Umbilical cord (tissue), 2 donors: ENCODE measurements around the gene DROSHA. TPM values are rescaled to one million over a fixed set of nuclear protein-coding genes. Genes with fewer than 3 reads are reported as not detected.

Source experiments
- DNase-seq: peaks from one replicate; pipeline ENCODE4 v3.0.0-alpha.2; 2015; ENCODE audit warnings: low spot score
- total RNA-seq: library from RNA; depleted of rRNA; stranded (reverse); fragments of >200 nt; gene quantifications from one replicate; pipeline ENCODE4 v1.2.3, GENCODE V29; 2014; ENCODE audit warnings: low replicate concordance; ENCODE audit not compliant: insufficient read depth

The DROSHA gene
- total RNA-seq, 1 donor from 2014 or later = 73.7 TPM

- DNase-seq = no peak
These were observed 8.9 kb downstream of the DROSHA start for GRCh38 chr5:31523041-31523440.

- DNase-seq = no peak
These were observed 15.1 kb downstream of the DROSHA start for GRCh38 chr5:31516802-31517201.

DNA sequence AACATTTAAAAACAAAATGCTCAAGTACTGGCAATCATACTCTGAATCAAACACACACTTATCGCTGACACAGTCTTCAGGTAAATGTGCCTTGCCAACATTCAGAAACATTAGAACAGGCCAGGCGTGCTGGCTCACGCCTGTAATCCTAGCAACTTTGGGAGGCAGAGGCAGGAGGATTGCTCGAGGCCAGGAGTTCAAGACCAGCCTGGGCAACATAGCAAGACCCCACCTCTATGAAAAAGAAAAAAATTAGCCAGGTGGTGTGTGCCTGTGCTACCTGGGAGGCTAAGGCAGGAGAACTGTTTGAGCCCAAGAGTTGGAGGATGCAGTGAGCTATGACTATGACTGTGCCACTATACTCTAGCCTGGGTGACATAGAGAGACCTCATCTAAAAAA lies 20.6 kb downstream of the DROSHA start:
- no peak for DNase-seq

- DNase-seq = no peak
These were observed 27.4 kb downstream of the DROSHA start for GRCh38 chr5:31504529-31504928.

DNA sequence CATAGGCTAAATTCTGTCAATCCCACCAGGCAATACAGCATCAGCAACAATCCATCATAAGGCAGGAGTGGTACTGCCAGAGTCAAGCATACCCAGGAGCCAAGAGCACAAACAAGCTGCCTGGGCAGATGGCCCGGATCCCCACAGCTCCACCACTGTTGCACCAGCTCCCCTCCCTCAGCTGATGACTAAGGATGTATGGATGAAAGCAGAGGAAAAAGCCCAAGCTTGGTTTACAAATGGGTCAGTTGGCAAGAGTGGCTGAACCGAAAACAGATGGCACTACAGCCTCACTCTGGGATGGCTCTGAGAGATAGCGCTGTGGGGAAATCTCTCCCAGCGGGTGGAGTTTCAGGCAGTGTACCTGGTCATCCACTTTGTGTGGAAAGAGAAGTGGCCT lies 29.4 kb downstream of the DROSHA start:
- DNase-seq = no peak

DNA sequence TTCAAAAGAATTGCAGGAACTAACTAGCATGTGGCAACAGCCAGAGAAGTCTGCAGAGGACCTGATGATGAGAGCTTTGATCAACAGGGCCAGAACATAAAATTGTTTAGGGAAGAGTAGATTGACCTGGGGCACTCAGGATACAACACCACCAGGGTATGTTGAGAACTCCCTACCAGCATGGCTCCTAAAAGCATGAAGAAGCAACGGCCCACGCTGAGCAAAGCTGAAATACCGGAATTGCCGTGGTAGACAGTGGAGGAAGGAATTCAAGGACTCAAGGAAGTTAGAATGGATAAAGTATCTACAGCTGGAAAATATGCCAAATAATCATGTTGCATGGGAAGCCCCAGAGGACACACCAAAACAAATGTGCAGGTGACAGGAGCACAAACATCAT lies 31.6 kb downstream of the DROSHA start:
- no peak for DNase-seq

DNA sequence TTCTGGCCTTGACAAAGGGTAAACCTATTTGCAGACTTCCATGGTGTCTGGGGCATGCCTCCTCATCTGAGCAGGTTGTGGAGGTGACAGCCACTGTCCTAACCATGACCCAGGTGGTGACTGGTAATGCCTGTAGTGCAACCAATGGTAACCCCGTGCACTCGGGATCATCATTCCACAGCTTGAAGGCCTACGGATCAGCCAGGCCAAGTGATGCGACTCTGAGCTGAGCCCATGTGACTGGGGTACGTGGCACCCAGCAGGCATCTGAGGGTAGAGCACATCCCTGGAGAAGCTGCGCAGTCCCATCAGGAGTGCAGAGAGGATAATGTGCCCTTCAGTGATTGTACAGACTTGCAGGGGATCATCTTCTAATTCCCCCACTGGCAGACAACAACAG lies 35.0 kb downstream of the DROSHA start:
- no peak for DNase-seq

GRCh38 chr5:31496301-31496700 lies 35.6 kb downstream of the DROSHA start:
- DNase-seq = no peak

- no peak for DNase-seq
These were observed 36.6 kb downstream of the DROSHA start for GRCh38 chr5:31495336-31495735.

- no peak for DNase-seq
These were observed 39.0 kb downstream of the DROSHA start for GRCh38 chr5:31492869-31493268.

DNA sequence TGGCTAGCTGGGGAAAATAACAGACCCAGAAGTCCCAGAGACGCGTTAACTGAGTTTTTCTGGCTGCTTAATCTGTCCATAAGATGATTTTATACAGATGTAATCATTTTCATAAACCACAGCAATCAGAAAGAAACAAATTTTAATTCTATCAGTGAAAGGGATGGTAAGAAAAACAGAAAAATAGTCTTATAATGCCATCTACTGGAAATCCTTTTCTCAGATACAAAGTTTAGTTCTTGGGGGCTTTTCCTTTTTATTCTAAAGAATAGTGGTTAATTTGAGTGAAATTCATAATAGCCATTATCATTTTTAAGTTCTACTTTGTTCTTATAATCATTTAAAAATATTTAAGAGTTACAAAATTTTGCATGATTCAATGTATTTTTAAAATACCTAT lies 44.4 kb downstream of the DROSHA start:
- DNase-seq = no peak

DNA sequence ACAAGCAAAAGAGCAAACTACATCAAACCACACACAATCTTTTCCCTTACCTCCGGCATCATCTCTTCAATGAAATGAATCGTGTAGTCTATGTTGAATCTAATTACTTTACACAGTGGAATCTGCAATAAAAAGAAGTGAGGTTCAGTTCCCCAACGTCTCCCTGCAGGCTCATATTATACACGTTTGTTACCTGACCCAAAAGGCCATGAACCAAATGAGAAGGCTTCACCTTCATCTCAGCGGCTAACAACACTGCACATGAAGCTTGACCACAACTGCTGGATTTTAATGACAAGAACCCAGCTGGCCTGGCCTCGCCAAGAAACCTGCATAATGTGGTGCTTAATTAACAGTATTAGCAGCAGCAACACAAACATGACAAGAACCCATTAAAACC lies 45.5 kb downstream of the DROSHA start:
- DNase-seq = no peak

GRCh38 chr5:31485376-31486207 lies 46.3 kb downstream of the DROSHA start:
- DNase-seq = no peak

- DNase-seq = no peak
These were observed 50.2 kb downstream of the DROSHA start for GRCh38 chr5:31481531-31482165.

- no peak for DNase-seq
These were observed 52.2 kb downstream of the DROSHA start for GRCh38 chr5:31479706-31480105.

DNA sequence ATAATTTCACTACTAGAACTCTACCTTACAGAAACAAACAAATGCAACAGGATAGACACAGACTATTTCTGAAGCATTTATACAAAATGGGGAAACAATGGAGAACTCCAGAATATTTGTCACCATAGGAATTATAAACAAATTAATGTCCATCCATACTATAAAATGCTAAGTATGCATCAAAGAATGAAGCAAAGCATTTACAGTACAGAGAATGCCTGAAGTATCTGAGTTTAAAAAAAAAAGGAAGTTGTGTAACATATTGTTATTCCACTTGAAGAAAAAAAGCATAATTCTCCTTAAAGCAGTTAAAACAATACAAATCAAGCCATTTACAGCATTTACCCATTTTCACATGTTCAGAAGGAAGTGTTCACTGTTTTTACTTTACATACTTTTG lies 53.0 kb downstream of the DROSHA start:
- DNase-seq = no peak

- no peak for DNase-seq
These were observed 53.9 kb downstream of the DROSHA start for GRCh38 chr5:31477971-31478370.

DNA sequence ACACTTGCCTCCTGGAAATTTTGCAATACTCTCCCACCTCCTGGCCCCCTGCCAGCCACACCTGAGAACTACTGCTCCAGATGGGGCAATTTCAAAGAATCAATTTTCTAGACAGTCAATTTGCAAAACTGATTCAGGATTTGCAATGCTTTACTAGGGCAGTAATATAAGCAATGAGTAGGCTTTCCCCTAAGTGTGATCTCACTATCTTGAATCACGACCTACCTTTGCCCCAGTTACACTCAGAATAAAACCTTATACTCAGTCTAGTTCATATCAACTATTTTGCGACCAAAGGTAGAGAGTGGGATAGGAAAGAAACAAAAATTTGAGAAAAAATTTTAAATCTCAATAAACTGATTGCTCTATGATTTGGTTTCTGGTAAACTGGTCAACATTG lies 54.4 kb downstream of the DROSHA start:
- DNase-seq = no peak

- no peak for DNase-seq
These were observed 55.2 kb downstream of the DROSHA start for GRCh38 chr5:31476738-31477141.

- no peak for DNase-seq
These were observed 60.0 kb downstream of the DROSHA start for GRCh38 chr5:31471916-31472315.

- no peak for DNase-seq
These were observed 60.9 kb downstream of the DROSHA start for GRCh38 chr5:31471040-31471439.

GRCh38 chr5:31470608-31471007 lies 61.3 kb downstream of the DROSHA start:
- peak; percentile 7 for DNase-seq

DNA sequence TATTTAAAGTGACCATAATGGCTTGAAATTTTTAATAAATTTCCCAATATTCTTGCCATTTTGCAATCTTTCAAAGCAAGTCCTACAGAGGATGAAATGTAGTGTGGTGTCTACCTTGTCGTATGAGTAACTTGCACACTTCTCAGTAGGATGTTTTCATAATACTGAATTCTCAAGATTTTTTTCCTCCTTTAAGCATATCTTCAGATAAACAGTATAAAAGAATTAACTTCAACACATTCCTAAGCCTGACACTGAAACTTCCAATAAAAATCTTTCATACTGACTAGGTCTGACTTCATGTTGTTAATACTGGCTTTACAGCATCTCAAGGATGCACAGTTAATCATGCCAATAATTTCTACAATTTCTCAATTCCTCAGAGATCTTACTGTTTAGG lies 62.0 kb downstream of the DROSHA start:
- DNase-seq = no peak
